SU-DHL-6 (cell line): Measurements from ENCODE around the gene HBA1.

Source experiments
- H2AFZ ChIP-seq: fragments of 200-600 bp; sonication (generic); 2 replicates; pipeline ENCODE4 v1.6.1; 2014; ENCODE audit warnings: low read depth, mild to moderate bottlenecking, moderate library complexity, mixed read lengths, antibody characterized with exemption, low read length; ENCODE audit not compliant: severe bottlenecking
- H3F3A ChIP-seq: fragments of 200-600 bp; shearing (Covaris generic); 2 replicates; pipeline ENCODE4 v1.6.0; 2016; ENCODE audit warnings: antibody characterized with exemption, mild to moderate bottlenecking; ENCODE audit not compliant: insufficient read depth
- H3K27ac ChIP-seq: fragments of 200-600 bp; sonication (generic); 2 replicates; pipeline ENCODE4 v1.5.1; 2016; ENCODE audit warnings: low read depth, mild to moderate bottlenecking, low read length, moderate library complexity, mixed read lengths
- H3K27me3 ChIP-seq: fragments of 200-600 bp; sonication (generic), shearing (Covaris generic); 2 replicates; pipeline ENCODE4 v1.6.0; 2014; ENCODE audit warnings: mild to moderate bottlenecking, low read length
- H3K36me3 ChIP-seq: fragments of 200-600 bp; sonication (generic); 2 replicates; pipeline ENCODE4 v1.6.1; 2014; ENCODE audit warnings: mild to moderate bottlenecking, low read length, mixed read lengths
- H3K4me2 ChIP-seq: fragments of 300-600, 200-600 bp; shearing (Covaris generic), sonication (generic); 2 replicates; pipeline ENCODE4 v1.6.0; 2014; ENCODE audit warnings: low read length, low read depth, mild to moderate bottlenecking; ENCODE audit not compliant: poor library complexity, severe bottlenecking
- H3K4me3 ChIP-seq: fragments of 200-600 bp; sonication (generic); 2 replicates; pipeline ENCODE4 v1.5.1; 2014; ENCODE audit warnings: antibody characterized with exemption, low read length, mild to moderate bottlenecking, mixed read lengths; ENCODE audit not compliant: insufficient read depth, poor library complexity, severe bottlenecking
- H3K79me2 ChIP-seq: fragments of 200-600 bp; sonication (generic); 2 replicates; pipeline ENCODE4 v1.6.1; 2014; ENCODE audit warnings: mild to moderate bottlenecking, low read length, moderate library complexity; ENCODE audit not compliant: insufficient read depth
- H3K9ac ChIP-seq: fragments of 200-600 bp; sonication (generic); 2 replicates; pipeline ENCODE4 v1.7.0; 2014; ENCODE audit warnings: mild to moderate bottlenecking, low read length
- H3K9me2 ChIP-seq: fragments of 200-600 bp; sonication (generic); replicated peaks from 2 replicates; pipeline ENCODE4 v1.6.1; 2014; ENCODE audit warnings: low read length; ENCODE audit not compliant: insufficient read depth
- H3K9me3 ChIP-seq: fragments of 200-600 bp; sonication (generic); 2 replicates; pipeline ENCODE4 v1.6.1; 2014; ENCODE audit warnings: low read length, mixed read lengths; ENCODE audit not compliant: insufficient read depth
- H4K20me1 ChIP-seq: fragments of 200-600 bp; sonication (generic); 2 replicates; pipeline ENCODE4 v1.6.1; 2014; ENCODE audit warnings: low read depth, mild to moderate bottlenecking, antibody characterized with exemption, low read length, moderate library complexity, mixed read lengths
- EZH2phosphoT487 ChIP-seq: fragments of 200-600 bp; sonication (generic), shearing (Covaris generic); conservative IDR thresholded peaks from 2 replicates; pipeline ENCODE4 v1.6.1; 2018; ENCODE audit warnings: mild to moderate bottlenecking, antibody characterized with exemption, low read length, moderate library complexity, mixed read lengths
- TF ChIP-seq, protein P1 (sequence below): fragments of 200-600 bp; sonication (generic); IDR thresholded peaks from one replicate; pipeline ENCODE4 v1.5.1; 2017; ENCODE audit warnings: antibody characterized with exemption, mild to moderate bottlenecking, low read length, moderate library complexity; ENCODE audit not compliant: insufficient read depth, poor library complexity, severe bottlenecking

HBA1 gene

DNA sequence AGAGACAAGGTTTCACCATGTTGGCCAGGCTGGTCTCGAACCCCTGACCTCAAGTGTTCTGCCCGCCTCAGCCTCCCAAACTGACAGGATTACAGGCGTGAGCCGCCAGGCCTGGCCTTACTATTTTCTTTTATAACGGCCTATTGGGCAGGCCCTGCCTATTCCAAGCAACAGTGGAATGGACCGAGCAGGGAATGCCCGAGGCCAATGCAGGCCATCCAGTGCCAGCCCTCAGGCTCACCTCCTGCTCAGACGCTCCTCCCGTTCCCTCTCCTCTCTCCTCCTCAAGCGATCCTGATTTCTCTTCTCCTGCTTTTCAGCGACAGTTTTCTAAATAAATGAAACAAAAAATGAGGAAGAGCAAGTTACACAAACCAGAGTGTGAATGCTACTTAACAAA is 16.2 kb downstream of the HBA1 start:
- Histone ChIP-seq H3K4me3 (no peak overlapping the region), H3K27ac (no peak overlapping the region), H2AFZ (no peak overlapping the region), H3K9ac (no peak overlapping the region), H3F3A (no peaks in the 10 kb centered on the region), H3K9me3 (no peaks in the 10 kb centered on the region), H3K27me3 (no peaks in the 10 kb centered on the region), H3K36me3 (no peaks in the 10 kb centered on the region), H3K9me2 (no peaks in the 10 kb centered on the region), H4K20me1 (no peaks in the 10 kb centered on the region), H3K4me2 (no peak overlapping the region), H3K79me2 (no peaks in the 10 kb centered on the region)
- no peak for TF ChIP-seq EZH2phosphoT487
- TF ChIP-seq, protein P1, sequence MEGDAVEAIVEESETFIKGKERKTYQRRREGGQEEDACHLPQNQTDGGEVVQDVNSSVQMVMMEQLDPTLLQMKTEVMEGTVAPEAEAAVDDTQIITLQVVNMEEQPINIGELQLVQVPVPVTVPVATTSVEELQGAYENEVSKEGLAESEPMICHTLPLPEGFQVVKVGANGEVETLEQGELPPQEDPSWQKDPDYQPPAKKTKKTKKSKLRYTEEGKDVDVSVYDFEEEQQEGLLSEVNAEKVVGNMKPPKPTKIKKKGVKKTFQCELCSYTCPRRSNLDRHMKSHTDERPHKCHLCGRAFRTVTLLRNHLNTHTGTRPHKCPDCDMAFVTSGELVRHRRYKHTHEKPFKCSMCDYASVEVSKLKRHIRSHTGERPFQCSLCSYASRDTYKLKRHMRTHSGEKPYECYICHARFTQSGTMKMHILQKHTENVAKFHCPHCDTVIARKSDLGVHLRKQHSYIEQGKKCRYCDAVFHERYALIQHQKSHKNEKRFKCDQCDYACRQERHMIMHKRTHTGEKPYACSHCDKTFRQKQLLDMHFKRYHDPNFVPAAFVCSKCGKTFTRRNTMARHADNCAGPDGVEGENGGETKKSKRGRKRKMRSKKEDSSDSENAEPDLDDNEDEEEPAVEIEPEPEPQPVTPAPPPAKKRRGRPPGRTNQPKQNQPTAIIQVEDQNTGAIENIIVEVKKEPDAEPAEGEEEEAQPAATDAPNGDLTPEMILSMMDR = no peak

DNA sequence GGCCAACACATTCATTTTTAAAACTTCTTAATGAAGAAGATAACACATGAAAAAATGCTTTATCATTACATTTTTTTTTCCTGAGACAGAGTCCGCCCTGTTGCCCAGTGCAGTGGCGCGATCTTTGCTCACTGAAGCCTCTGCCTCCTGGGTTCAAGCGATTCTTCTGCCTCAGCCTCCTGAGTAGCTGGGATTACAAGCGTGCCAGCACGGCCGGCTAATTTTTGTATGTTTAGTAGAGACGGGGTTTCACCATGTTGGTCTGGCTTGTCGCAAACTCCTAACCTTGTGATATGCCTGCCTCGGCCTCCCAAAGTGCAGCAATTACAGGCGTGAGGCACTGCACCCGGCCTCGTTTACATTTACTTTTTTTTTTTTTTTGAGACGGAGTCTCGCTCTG is 17.0 kb downstream of the HBA1 start:
- Histone ChIP-seq H3F3A (no peaks in the 10 kb centered on the region), H2AFZ (no peak overlapping the region), H3K4me3 (no peak overlapping the region), H4K20me1 (no peaks in the 10 kb centered on the region), H3K9me3 (no peaks in the 10 kb centered on the region), H3K9me2 (no peaks in the 10 kb centered on the region), H3K36me3 (0 out of 2 replicates have a peak, but pooled peaks cover 3% of the 10 kb centered on the region), H3K4me2 (no peak overlapping the region), H3K79me2 (no peaks in the 10 kb centered on the region), H3K27ac (no peak overlapping the region), H3K27me3 (no peaks in the 10 kb centered on the region), H3K9ac (no peak overlapping the region)
- TF ChIP-seq, protein P1 = no peak
- no peak for TF ChIP-seq EZH2phosphoT487

DNA sequence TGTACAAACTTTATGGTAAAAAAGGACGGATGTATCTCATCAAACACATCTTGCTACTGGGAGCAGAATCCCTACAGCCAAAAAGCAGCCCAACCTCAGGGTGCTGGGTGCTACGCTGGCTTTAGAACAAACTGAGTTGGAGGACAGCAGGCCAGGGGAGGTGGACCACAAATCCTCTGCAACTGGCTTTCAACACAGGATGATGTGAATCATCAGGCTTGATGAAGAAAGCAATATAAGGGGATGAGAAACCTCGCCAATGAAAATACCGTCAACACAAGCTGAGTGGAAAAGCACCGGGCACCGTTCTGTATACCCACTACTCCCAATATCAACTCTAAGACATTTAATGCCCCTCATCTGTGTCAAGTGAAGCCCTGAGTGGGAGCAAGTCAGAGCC is 18.0 kb downstream of the HBA1 start:
- no peak overlapping the region for H3K4me3 ChIP-seq
- peaks cover 9% of the 10 kb centered on the region; the same call in 1 of the 2 replicates for H3K36me3 ChIP-seq

More for the DNA sequence above, 18.0 kb downstream of the HBA1 start:
- no peak overlapping the region for H3K27ac ChIP-seq
- H3K4me2 ChIP-seq = no peak overlapping the region
- no peaks in the 10 kb centered on the region for H3F3A ChIP-seq
- no peaks in the 10 kb centered on the region for H4K20me1 ChIP-seq
- H3K27me3 ChIP-seq = no peaks in the 10 kb centered on the region
- no peak overlapping the region for H3K9ac ChIP-seq
- TF ChIP-seq, protein P1 = no peak
- H3K79me2 ChIP-seq = no peaks in the 10 kb centered on the region
- no peaks in the 10 kb centered on the region for H3K9me2 ChIP-seq
- H2AFZ ChIP-seq = no peak overlapping the region
- H3K9me3 ChIP-seq = no peaks in the 10 kb centered on the region
